ENCODE measurements around the gene DNAJB12.

DNA sequence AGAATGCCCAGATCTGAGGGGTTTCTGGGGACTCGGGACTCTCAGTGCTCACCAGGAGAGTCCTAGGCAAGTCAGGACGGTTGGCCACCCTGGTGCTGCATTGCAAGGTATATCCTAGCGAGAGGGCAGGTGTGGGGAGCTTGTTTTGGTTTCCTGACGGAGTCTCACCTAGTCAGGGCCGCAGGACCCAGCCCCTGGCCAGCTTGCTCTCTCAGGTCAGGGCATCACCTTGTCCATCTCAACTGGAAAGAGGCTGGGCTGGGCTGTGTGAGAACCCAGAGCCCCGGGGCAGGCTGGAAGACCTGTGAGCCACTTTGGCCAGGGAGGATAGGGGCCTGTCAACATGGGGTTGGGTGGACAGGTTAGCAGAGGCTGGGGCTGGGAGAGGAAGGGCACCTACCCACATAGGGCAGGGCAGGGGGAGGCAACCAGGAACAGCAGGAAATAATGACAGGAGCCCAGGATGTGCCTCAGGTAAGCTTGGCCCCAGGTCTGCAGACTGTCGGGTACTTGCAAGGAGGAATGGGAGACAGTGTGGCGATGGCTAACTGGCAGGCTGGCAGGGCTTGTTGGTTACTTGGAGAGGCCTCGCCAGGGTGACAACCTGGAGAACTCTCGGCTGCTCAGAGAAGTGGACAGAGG, 31.5 kb downstream of the DNAJB12 start:
- no peak for TF ChIP-seq POLR2A (IDR thresholded peaks at IDR 0.05)
- TF ChIP-seq, protein P1, sequence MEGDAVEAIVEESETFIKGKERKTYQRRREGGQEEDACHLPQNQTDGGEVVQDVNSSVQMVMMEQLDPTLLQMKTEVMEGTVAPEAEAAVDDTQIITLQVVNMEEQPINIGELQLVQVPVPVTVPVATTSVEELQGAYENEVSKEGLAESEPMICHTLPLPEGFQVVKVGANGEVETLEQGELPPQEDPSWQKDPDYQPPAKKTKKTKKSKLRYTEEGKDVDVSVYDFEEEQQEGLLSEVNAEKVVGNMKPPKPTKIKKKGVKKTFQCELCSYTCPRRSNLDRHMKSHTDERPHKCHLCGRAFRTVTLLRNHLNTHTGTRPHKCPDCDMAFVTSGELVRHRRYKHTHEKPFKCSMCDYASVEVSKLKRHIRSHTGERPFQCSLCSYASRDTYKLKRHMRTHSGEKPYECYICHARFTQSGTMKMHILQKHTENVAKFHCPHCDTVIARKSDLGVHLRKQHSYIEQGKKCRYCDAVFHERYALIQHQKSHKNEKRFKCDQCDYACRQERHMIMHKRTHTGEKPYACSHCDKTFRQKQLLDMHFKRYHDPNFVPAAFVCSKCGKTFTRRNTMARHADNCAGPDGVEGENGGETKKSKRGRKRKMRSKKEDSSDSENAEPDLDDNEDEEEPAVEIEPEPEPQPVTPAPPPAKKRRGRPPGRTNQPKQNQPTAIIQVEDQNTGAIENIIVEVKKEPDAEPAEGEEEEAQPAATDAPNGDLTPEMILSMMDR (IDR thresholded peaks at IDR 0.05), result no peak

All from adrenal gland (tissue), 5 donors.